Transverse colon (tissue), 4 donors: Measurements from ENCODE around the gene FAM107B. TPM values are rescaled to one million over a fixed set of nuclear protein-coding genes. Genes with fewer than 3 reads are reported as not detected.

Experiments
- DNase-seq: peaks from one replicate; pipeline ENCODE4 v3.0.0-alpha.2; 2019
- H3K27ac ChIP-seq, 4 donors: fragments of 200-600 bp; sonication (generic); 2 replicates each; pipeline ENCODE4 v1.5.1; 2016 to 2018; ENCODE audit warnings: inconsistent platforms in 4 of 4
- H3K27me3 ChIP-seq: fragments of 200-600 bp; sonication (generic); 2 replicates; pipeline ENCODE4 v1.5.1; 2017; ENCODE audit warnings: inconsistent platforms
- H3K36me3 ChIP-seq, 4 donors: fragments of 200-600 bp; sonication (generic); 2 replicates each; pipeline ENCODE4 v1.5.1; 2017 to 2019; ENCODE audit warnings: inconsistent platforms in 4 of 4
- H3K4me1 ChIP-seq, 4 donors: fragments of 200-600 bp; sonication (generic); 2 replicates each; pipeline ENCODE4 v1.5.1; 2017 to 2020; ENCODE audit warnings: inconsistent platforms in 4 of 4
- H3K4me3 ChIP-seq, 4 donors: fragments of 200-600 bp; sonication (generic); 1 replicate in 1 of 4; 2 replicates in 3 of 4; pipeline versions ENCODE4 v1.5.1 to v1.6.1; 2017 to 2019; ENCODE audit warnings: inconsistent platforms in 4 of 4
- H3K9me3 ChIP-seq, 2 donors: fragments of 200-600 bp; sonication (generic); 2 replicates each; pipeline ENCODE4 v1.5.1; 2017 to 2019; ENCODE audit warnings: inconsistent platforms in 2 of 2
- CTCF ChIP-seq, 5 experiments: fragments of 200-600 bp in 3 of 5; fragments of 450-650 bp in 2 of 5; sonication (generic) in 3 of 5; IDR thresholded peaks; 1 replicate in 2 of 5; 2 replicates in 3 of 5; pipeline ENCODE4 v1.5.1; 2016 to 2017; ENCODE audit warnings: antibody characterized with exemption in 5 of 5, inconsistent platforms in 3 of 5, mild to moderate bottlenecking in 2 of 5, moderate library complexity in 1 of 5
- EP300 ChIP-seq: sonication (generic); formaldehyde crosslinking; IDR thresholded peaks from one replicate; pipeline ENCODE4 v1.6.1; 2017; ENCODE audit warnings: antibody characterized with exemption, low read depth
- POLR2A ChIP-seq: fragments of 450-650 bp; IDR thresholded peaks from one replicate; pipeline ENCODE4 v1.6.1; 2016; ENCODE audit warnings: antibody characterized with exemption, mild to moderate bottlenecking, moderate library complexity
- POLR2AphosphoS5 ChIP-seq, 3 donors: sonication (generic); formaldehyde crosslinking; IDR thresholded peaks; one replicate each; pipeline ENCODE4 v1.6.1; 2016; ENCODE audit warnings: antibody characterized with exemption in 3 of 3
- WGBS, 2 donors: methylation state at CpG; one replicate each; pipeline ENCODE4 v1.1.5; 2018; ENCODE audit warnings: low coverage in 1 of 2; 5-methylcytosine and 5-hydroxymethylcytosine counted together
- in situ Hi-C, 4 donors: fragments of 200-750 bp; cut with MboI; loops; one replicate each; pipeline versions ENCODE4 v1.15.0 to v1.15.1; 2017; ENCODE audit warnings: low sequenced_read_pairs in 3 of 4, low pct_ligation_motif_present in 1 of 4, low pct_unique_long_range_greater_than_20kb in 1 of 4
- intact Hi-C: fragments of 100-400 bp; cut with DNase I; formaldehyde crosslinking; loops from one replicate; pipeline ENCODE4 v1.15.1; 2023; ENCODE audit warnings: low total_unique reads
- total RNA-seq, 4 donors: library from RNA; depleted of rRNA; stranded (reverse); fragments of >200 nt; gene quantifications; one replicate each; pipeline ENCODE4 v1.1.0, GENCODE V29; 2016

The FAM107B gene
- total RNA-seq, 4 donors from 2014 or later: 23.9 to 71.0 (median 52.8) TPM

- no peaks in the 10 kb centered on the region for H3K36me3 ChIP-seq
- WGBS, 2 donors: 80 to 100% methylated on average over 1 of the region's 1 CpG
- H3K9me3 ChIP-seq: no peaks in the 10 kb centered on the region
- in situ Hi-C loops: no loop called here
- no peak overlapping the region for H3K4me3 ChIP-seq
- no peak for TF ChIP-seq EP300
- TF ChIP-seq POLR2A: no peak
- no peak for TF ChIP-seq POLR2AphosphoS5 (IDR thresholded peaks at IDR 0.05)
- no peak for TF ChIP-seq CTCF (IDR thresholded peaks at IDR 0.05)
- intact Hi-C loops: no loop called here
- peaks cover 3 to 22% (median 7%) of the 10 kb centered on the region in 4 donors for H3K4me1 ChIP-seq
- peak overlapping the region in 1 of 4 donors; percentile 36 for H3K27ac ChIP-seq
- H3K27me3 ChIP-seq: no peaks in the 10 kb centered on the region
- DNase-seq: no peak
Observed at GRCh38 chr10:14742382-14742781, 32.3 kb downstream of the FAM107B start.

- intact Hi-C loops (no loop called here), in situ Hi-C loops (no loop called here)
- Histone ChIP-seq H3K4me1 (peaks cover 3 to 38% (median 15%) of the 10 kb centered on the region in 4 donors), H3K4me3 (no peak overlapping the region), H3K27ac (peak overlapping the region in 3 of 4 donors; percentile 19 to 53 (median 52)), H3K36me3 (no peaks in the 10 kb centered on the region), H3K9me3 (no peaks in the 10 kb centered on the region), H3K27me3 (no peaks in the 10 kb centered on the region)
- 69% methylated on average over 3 of the region's 3 CpGs; no CpG with 5 or more reads in 1 of the 2 donors for WGBS, 2 donors
- DNase-seq: no peak
- TF ChIP-seq EP300: no peak
- TF ChIP-seq POLR2A: no peak
- TF ChIP-seq CTCF (IDR thresholded peaks at IDR 0.05): no peak
- TF ChIP-seq POLR2AphosphoS5 (IDR thresholded peaks at IDR 0.05): no peak
Observed at GRCh38 chr10:14740684-14741247, 33.9 kb downstream of the FAM107B start.

- in situ Hi-C loops: no loop called here
- no peaks in the 10 kb centered on the region for H3K27me3 ChIP-seq
- WGBS, 2 donors: 82 to 83% methylated on average over 10 to 11 of the region's 11 CpGs
- no peaks in the 10 kb centered on the region for H3K36me3 ChIP-seq
- H3K27ac ChIP-seq: peak overlapping the region; percentile 37 to 64 (median 60)
- no peak for DNase-seq
- no peak for TF ChIP-seq POLR2A
- no peak for TF ChIP-seq CTCF (IDR thresholded peaks at IDR 0.05)
- no peak for TF ChIP-seq EP300
- TF ChIP-seq POLR2AphosphoS5 (IDR thresholded peaks at IDR 0.05): no peak
- no peaks in the 10 kb centered on the region for H3K9me3 ChIP-seq
- intact Hi-C loops: no loop called here
- peaks cover 3 to 37% (median 15%) of the 10 kb centered on the region in 4 donors for H3K4me1 ChIP-seq
- no peak overlapping the region for H3K4me3 ChIP-seq
Observed at GRCh38 chr10:14737808-14738545, 36.7 kb downstream of the FAM107B start.

GRCh38 chr10:14736600-14737081 lies 38.1 kb downstream of the FAM107B start:
- Histone ChIP-seq H3K4me1 (peaks cover 3 to 32% (median 15%) of the 10 kb centered on the region in 4 donors), H3K4me3 (no peak overlapping the region), H3K27ac (peak overlapping the region; percentile 37 to 64 (median 60)), H3K36me3 (no peaks in the 10 kb centered on the region), H3K27me3 (no peaks in the 10 kb centered on the region), H3K9me3 (no peaks in the 10 kb centered on the region)
- intact Hi-C loops (no loop called here), in situ Hi-C loops (no loop called here)
- 43 to 59% methylated on average over 1 to 4 of the region's 4 CpGs for WGBS, 2 donors
- no peak for DNase-seq
- TF ChIP-seq POLR2AphosphoS5 (IDR thresholded peaks at IDR 0.05) (peak in 2 of 3 donors; percentile 32 to 45), CTCF (IDR thresholded peaks at IDR 0.05) (no peak)
